ENCODE measurements around the gene NACC2. TPM values are rescaled to one million over a fixed set of nuclear protein-coding genes. Genes with fewer than 3 reads are reported as not detected.
A peak's percentile ranks its signal among the peaks of the same experiment; 100 is the strongest.

Gene NACC2
- polyA plus RNA-seq, 1 donor from 2014 or later, result 0.78 TPM

GRCh38 chr9:136119061-136119882, 24.2 kb upstream of the NACC2 start:
- peaks cover 0 to 9% (median 2%) of the 10 kb centered on the region in 3 donors for H3K4me1 Mint-ChIP-seq
- H3K9me3 Mint-ChIP-seq, result no peaks in the 10 kb centered on the region
- peaks cover 2% of the 10 kb centered on the region for H3K36me3 Mint-ChIP-seq
- peak overlapping the region; percentile 90 to 97 (median 93) for H3K27ac Mint-ChIP-seq
- no peaks in the 10 kb centered on the region for H3K27me3 Mint-ChIP-seq
- peak overlapping the region; percentile 79 to 95 (median 92) for H3K4me3 Mint-ChIP-seq

DNA sequence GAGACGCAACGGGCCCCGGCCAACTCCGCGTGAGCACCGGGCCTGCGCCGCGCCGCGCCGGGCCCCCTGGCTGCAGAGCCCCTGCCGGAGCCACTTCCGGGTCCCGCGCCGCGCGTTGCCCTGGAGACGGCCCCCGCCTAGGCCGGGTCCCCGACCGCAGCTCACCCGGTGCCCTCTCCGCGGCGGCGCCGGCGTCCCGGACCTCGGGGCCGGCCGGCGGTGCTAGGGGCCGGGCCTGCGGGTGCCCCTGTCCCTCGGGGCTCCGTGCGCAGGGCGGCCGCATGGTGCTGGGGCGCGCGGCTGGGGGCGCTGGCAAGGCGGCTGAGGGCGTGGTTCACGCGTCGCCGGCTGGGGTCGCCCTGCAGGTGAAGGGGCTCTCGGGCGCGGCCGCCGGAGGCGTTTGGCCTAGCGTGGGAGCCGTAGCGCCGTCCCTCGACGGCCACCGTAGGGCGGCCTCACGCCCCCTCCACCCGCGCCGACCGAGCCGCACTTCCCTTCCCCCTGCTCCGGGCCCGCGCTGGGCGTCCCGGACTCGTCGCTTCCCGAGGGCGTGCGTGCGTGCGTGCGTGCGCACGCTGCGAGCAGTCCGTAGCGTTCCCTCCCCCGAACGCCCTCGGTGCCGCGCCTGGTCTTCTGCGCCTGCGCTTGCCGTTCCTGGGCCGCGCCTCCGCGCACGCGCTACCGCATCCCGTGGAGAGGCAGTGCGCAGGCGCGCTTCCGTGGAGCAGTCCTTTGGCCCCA, 23.4 kb upstream of the NACC2 start, which contains the start of gene TMEM250:
TMEM250 (minus strand) TSS at position 556 of the 741 bp plus-strand sequence. CDS start 1,975 bp downstream, outside the sequence.
- H3K36me3 Mint-ChIP-seq, result peaks cover 2% of the 10 kb centered on the region
- peaks cover 0 to 9% (median 2%) of the 10 kb centered on the region in 3 donors for H3K4me1 Mint-ChIP-seq
- no peaks in the 10 kb centered on the region for H3K27me3 Mint-ChIP-seq
- H3K9me3 Mint-ChIP-seq, result no peaks in the 10 kb centered on the region
- H3K4me3 Mint-ChIP-seq, result peak within 1 kb of the TSS; percentile 82 to 95 (median 92)
- H3K27ac Mint-ChIP-seq, result peak within 1 kb of the TSS; percentile 91 to 97 (median 93)

DNA sequence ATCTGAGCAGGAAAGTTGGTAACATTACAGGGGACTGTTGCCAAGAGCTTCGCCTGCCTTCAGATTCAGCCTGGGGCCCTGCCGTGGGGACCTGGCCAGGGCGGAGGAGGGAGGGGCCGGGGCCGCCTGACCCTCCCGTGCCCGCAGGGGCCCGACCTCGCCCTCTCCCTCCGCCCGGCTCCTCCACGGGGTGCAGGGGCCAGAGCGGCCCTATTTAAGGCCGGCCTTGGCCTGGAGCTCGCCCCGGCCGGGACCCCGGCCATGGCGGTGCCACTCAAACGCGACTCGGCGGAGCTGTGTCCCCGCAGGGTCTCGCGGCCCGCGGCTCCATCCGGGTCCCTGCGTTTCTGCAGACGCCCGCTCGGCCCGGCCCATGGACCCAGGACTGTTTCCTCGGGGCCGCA, 22.8 kb upstream of the NACC2 start:
- no peaks in the 10 kb centered on the region for H3K27me3 Mint-ChIP-seq
- H3K4me1 Mint-ChIP-seq, result peaks cover 1 to 9% (median 3%) of the 10 kb centered on the region in 3 donors
- H3K27ac Mint-ChIP-seq, result peak overlapping the region; percentile 86 to 97 (median 91)
- H3K4me3 Mint-ChIP-seq, result peak overlapping the region; percentile 82 to 94 (median 88)
- H3K9me3 Mint-ChIP-seq, result no peaks in the 10 kb centered on the region
- peaks cover 2% of the 10 kb centered on the region for H3K36me3 Mint-ChIP-seq

DNA sequence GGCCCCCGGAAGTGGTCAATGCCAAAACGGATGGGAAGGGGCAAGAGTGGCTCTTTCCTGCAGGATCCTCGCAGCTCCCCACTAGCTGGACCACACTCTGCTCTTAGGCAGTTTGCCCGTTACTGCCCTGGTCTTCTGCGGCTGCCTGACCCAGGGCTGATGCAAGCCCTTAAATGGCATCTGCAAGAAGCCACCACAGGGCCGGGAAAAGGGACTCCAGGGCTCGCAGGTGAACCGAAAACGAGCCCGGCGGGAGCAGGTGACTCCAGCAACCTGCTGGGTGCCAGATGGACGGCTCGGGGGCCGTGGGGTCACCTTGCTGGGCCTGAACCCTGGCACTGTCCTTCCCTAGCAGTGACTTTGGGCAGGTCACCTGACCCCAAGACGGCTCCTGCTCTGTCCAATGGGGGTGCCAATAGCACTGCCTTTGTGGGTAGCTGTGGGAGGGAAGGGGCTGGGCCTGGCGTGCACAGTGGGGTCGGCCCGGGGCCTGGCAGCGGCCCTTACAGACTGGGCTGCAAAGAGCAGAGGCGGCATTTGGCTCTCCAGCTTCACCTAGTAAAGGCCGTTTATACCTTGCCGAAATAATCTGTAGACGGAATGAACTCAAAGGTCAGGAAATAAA, 22.3 kb upstream of the NACC2 start:
- no peaks in the 10 kb centered on the region for H3K9me3 Mint-ChIP-seq
- no peaks in the 10 kb centered on the region for H3K27me3 Mint-ChIP-seq
- peak overlapping the region; percentile 82 to 94 (median 88) for H3K4me3 Mint-ChIP-seq
- peak overlapping the region; percentile 86 to 97 (median 91) for H3K27ac Mint-ChIP-seq
- peaks cover 2% of the 10 kb centered on the region for H3K36me3 Mint-ChIP-seq
- H3K4me1 Mint-ChIP-seq, result peaks cover 0 to 9% (median 3%) of the 10 kb centered on the region in 3 donors

DNA sequence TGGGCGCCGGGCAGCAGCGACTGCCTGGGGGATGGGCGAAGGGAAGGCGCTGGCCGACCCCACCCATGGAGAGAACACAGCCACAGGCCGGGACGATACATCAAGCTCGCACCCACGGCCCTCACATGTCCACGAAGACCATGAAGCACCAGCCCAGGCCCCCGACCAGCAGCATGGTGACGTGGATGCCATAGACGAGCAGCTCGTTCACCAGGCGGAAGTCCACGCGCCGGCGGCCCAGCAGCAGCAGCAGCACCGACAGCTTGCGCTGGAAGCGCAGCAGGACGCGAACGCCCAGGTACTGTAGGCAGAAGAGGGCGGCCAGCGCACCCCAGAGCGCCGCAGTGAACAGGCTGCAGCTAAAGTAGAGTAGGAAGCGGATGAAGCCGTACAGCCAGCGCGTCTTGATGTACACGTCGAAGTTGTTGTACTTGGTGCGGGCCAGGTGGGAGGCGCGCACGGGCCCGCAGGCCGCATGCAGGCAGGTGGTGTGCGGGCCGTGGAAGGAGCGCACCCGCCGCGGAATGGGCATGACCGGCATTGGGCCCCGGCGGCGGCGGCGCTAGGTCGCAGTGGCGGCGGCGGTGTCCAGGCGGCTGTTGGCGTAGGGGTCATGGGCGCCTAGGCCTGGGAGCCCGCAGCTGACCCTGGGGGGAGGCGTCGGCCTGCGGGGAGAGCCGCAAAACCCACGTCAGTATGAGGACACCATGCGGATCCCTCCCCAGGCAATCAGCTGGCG, 21.4 kb upstream of the NACC2 start:
- Mint-ChIP-seq H3K27ac (peak overlapping the region in 1 of 3 donors; percentile 45), H3K36me3 (peaks cover 2% of the 10 kb centered on the region), H3K9me3 (no peaks in the 10 kb centered on the region), H3K4me3 (peak overlapping the region in 3 of 4 donors; percentile 25 to 55 (median 47)), H3K27me3 (no peaks in the 10 kb centered on the region), H3K4me1 (peaks cover 0 to 9% (median 3%) of the 10 kb centered on the region in 3 donors)

DNA sequence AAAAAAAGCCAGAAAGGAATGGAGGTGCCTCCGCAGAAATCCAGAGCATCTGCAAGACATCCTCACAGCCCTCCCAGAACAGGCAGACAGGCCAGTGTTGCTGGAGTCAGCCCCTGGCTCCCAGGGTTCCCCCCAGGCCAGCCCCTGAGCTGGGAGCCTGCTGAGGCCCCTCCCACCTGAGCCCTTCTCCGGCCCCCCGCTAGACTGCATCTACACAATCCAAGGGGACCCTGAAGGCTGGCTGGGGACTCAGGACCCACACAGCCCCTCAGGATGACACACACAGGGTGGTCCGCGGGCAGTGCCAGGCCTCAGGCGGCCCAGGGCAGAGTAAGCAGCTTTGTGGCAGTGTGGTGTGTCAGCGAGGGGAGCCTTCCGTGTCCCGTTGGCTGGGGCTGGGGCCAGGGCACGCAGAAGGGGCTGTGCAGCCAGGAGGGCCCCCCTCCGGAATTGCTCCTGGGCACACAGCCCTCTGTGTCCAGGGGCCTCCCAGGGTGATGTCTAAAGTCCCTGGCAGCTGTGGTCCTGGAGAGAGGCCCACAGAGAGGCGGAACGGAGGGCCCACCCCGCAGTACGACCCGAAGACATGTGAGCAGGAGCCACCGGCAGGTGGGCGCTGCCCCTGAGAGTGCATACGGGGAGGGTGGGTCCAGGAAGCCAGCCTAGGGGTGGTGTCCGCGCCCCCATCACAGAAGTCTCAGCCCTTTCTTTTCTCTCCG, 20.7 kb upstream of the NACC2 start:
- H3K27me3 Mint-ChIP-seq, result no peaks in the 10 kb centered on the region
- peak overlapping the region in 2 of 4 donors; percentile 25 to 74 for H3K4me3 Mint-ChIP-seq
- peaks cover 2% of the 10 kb centered on the region for H3K36me3 Mint-ChIP-seq
- peaks cover 3 to 9% (median 3%) of the 10 kb centered on the region in 3 donors for H3K4me1 Mint-ChIP-seq
- no peaks in the 10 kb centered on the region for H3K9me3 Mint-ChIP-seq
- H3K27ac Mint-ChIP-seq, result peak overlapping the region in 1 of 3 donors; percentile 45

DNA sequence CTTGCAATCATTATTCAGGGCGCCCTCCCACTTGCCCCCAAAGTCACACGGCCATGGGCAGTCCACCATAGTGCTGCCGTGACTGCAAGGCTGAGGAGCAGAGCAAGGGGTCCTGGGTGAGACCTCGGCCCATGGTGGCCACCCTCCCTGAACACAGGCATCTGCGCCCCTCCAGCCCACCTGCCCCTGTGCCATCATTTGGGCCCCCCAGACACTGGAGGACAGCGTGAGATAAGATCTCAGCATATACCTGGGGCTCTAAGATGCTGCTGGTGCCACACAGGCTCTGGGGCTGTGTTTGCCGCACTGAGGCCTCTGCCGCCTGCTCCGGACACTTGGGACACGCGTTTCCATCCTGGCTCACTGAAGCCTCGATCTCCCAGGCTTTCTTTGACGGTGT, 20.1 kb upstream of the NACC2 start:
- peak overlapping the region in 1 of 4 donors; percentile 74 for H3K4me3 Mint-ChIP-seq
- peaks cover 3 to 9% (median 3%) of the 10 kb centered on the region in 3 donors for H3K4me1 Mint-ChIP-seq
- peak overlapping the region in 1 of 3 donors; percentile 32 for H3K27ac Mint-ChIP-seq
- peaks cover 2% of the 10 kb centered on the region for H3K36me3 Mint-ChIP-seq
- no peaks in the 10 kb centered on the region for H3K9me3 Mint-ChIP-seq
- H3K27me3 Mint-ChIP-seq, result no peaks in the 10 kb centered on the region

DNA sequence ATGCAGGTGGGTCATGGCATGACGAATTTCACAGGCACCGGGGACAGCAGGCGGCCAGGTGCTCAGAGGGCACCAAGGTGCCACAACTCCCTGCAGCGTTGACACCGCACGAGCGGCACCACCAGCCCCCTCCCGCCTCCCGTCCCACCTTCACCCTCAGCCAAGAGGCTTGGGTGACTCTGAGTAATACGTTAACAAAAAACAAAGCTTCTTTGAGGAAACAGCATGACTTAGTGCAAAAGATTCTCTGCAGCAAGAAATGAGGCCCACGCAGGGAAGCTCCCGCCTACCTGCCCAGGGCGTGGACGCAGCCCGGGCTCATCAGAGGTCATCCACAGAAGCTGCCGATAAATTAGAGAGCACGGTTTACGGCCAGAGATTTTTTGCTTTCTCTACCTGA, 19.5 kb upstream of the NACC2 start:
- Mint-ChIP-seq H3K9me3 (no peaks in the 10 kb centered on the region), H3K36me3 (peaks cover 2% of the 10 kb centered on the region), H3K4me3 (peak overlapping the region in 2 of 4 donors; percentile 16 to 74), H3K27ac (peak overlapping the region in 2 of 3 donors; percentile 32 to 46), H3K4me1 (peaks cover 5 to 9% (median 5%) of the 10 kb centered on the region in 3 donors), H3K27me3 (no peaks in the 10 kb centered on the region)

DNA sequence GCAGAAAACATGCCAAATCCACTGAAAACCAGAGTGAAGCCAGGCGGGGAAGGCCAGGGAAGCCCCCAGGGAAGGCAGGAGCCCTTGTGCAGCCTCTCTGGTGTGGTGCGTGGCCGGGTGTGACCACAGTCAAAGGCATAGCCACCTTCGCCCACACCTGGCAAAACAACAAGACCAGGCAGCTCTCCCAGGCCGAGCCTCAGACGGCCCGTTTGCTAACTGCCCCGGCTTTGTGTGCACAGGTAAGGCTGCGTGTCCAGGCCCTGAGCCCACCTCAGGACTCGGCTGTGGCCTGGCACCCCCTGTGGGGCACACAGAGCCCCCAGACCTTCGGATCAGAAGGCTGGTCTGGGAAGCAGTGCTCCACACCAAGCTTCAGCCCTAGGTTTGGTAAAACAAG, 17.5 kb upstream of the NACC2 start:
- Mint-ChIP-seq H3K27me3 (no peaks in the 10 kb centered on the region), H3K27ac (no peak overlapping the region), H3K4me3 (peak overlapping the region in 1 of 4 donors; percentile 38), H3K36me3 (peaks cover 2% of the 10 kb centered on the region), H3K4me1 (peaks cover 8 to 9% (median 9%) of the 10 kb centered on the region in 3 donors), H3K9me3 (no peaks in the 10 kb centered on the region)

DNA sequence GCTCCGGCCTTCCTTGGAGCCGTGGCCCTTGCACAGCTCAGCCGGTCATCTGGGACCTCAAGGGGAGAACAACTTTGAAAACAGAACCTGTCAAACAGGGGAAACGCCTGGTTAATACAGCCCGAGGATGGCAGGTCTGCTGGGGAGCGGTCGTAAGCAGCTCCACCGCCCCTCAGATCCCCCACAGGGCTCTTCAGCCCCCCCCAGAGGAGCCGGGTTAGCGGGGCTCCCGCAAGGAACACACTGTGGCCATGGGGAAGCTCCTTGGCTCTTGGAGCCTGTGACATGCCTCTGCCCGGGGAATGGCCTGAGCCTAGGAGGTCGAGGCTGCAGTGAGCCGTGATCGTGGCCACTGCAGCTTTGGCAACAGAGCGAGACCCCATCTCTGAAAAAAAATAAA, 16.8 kb upstream of the NACC2 start:
- peaks cover 2% of the 10 kb centered on the region for H3K36me3 Mint-ChIP-seq
- no peaks in the 10 kb centered on the region for H3K27me3 Mint-ChIP-seq
- no peaks in the 10 kb centered on the region for H3K9me3 Mint-ChIP-seq
- peak overlapping the region in 1 of 4 donors; percentile 38 for H3K4me3 Mint-ChIP-seq
- H3K27ac Mint-ChIP-seq, result no peak overlapping the region
- H3K4me1 Mint-ChIP-seq, result peaks cover 13 to 15% (median 14%) of the 10 kb centered on the region in 3 donors

DNA sequence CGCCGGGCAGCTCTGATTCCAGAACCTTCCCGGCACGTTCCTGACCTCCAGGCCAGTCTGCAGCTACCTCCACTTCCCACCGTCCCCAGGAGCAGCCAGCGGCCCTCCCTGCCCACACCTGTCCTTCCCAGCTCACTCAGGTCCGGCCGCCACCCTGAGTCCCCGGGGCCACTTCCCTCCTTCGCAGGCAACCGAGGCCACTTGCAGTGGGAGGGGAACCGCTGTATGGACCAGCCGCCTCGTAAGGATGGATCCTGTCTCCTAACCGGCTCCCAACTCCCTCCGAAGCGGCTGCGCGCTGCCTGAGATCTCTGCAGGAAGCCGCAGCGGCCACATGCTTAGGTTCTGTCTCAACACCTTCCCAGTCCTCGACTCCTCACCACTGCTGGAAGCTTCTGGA, 16.1 kb upstream of the NACC2 start:
- peaks cover 2% of the 10 kb centered on the region for H3K36me3 Mint-ChIP-seq
- no peaks in the 10 kb centered on the region for H3K27me3 Mint-ChIP-seq
- peak overlapping the region in 2 of 4 donors; percentile 38 to 60 for H3K4me3 Mint-ChIP-seq
- H3K9me3 Mint-ChIP-seq, result no peaks in the 10 kb centered on the region
- H3K27ac Mint-ChIP-seq, result no peak overlapping the region
- peaks cover 13 to 19% (median 19%) of the 10 kb centered on the region in 3 donors for H3K4me1 Mint-ChIP-seq

DNA sequence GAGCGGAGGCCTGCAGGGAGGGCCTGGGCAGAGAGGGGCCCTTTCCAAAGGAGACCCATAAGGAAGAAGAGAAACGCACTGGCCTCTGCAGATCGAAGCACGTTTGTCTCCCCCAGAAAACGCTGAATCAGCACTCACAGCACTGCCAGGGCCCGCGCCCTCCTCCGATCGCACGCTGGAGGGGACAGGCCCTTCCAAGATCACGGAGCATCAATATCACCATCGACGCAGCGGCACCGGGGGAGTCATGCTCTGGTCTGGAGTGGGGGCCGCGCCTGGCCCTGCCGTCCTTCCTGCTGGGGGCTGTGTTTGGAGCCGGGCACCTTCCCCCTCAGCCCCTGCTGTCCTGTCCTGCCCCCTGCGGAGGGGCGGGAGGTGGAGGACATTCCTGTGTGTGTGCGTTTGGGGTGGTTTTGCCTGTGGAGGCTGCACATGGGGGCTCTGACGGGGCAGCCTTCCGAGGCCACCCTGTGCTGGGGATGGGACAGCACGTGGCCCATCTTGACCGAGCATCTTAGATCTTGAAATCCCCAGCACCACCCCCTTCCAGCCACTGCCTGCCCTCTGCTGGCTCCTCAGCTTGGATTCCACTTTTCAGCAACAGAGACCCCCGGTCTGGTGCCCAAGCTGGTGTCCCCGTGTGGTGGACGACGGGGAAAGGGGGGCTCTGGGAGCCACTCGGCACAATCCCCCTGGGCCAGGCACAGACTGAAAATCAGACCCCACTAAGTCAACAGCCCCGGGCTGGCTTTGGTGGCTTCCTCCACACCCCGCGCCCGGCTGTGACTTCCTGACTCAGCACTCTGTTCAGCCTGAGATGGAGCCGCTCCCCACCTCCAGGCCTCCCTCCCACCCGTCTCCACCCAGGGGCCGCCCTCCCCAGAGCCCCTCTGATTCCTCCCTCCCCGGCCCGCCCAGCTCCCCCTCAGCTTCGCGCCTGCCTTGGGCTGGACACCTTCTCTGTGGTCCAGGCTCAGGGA, 15.3 kb upstream of the NACC2 start:
- peak overlapping the region; percentile 72 to 92 (median 84) for H3K4me3 Mint-ChIP-seq
- peaks cover 13 to 21% (median 19%) of the 10 kb centered on the region in 3 donors for H3K4me1 Mint-ChIP-seq
- H3K9me3 Mint-ChIP-seq, result no peaks in the 10 kb centered on the region
- no peaks in the 10 kb centered on the region for H3K27me3 Mint-ChIP-seq
- peak overlapping the region in 1 of 3 donors; percentile 16 for H3K27ac Mint-ChIP-seq
- peaks cover 2% of the 10 kb centered on the region for H3K36me3 Mint-ChIP-seq
